ENCODE data around the gene NUDT22. TPM values are rescaled to one million over a fixed set of nuclear protein-coding genes. Genes with fewer than 3 reads are reported as not detected.
A peak's percentile ranks its signal among the peaks of the same experiment; 100 is the strongest.

NUDT22 gene
- polyA plus RNA-seq, 1 donor (not counting 4 experiments of a cell fraction or from before 2014, with no cell fraction given), result 31.1 TPM

GRCh38 chr11:64275841-64276240 is 49.8 kb downstream of the NUDT22 start:
- Histone ChIP-seq H3K9me3 (ENCODE audit: control insufficient read depth, low read depth, low read length) (no peaks in the 10 kb centered on the region), H3K4me3 (ENCODE audit: control insufficient read depth in 2 of 3, extremely low read depth in 1 of 3, insufficient read depth in 2 of 3, low read depth in 1 of 3, low read length in 3 of 3) (no peak overlapping the region), H3K4me1 (ENCODE audit: control insufficient read depth, extremely low read depth, insufficient read depth, low read length) (peaks cover 26% of the 10 kb centered on the region), H3K27ac (ENCODE audit: control insufficient read depth, insufficient read depth, low read length) (no peak overlapping the region), H3K79me2 (ENCODE audit: control insufficient read depth, insufficient read depth, low read length) (peaks cover 7% of the 10 kb centered on the region), H3K4me2 (ENCODE audit: control insufficient read depth, extremely low read depth, insufficient read depth, low read depth, low read length) (no peak overlapping the region), H3K9me1 (ENCODE audit: control insufficient read depth, extremely low read depth, insufficient read depth, low read length) (no peaks in the 10 kb centered on the region), H3K9ac (ENCODE audit: control insufficient read depth, extremely low read depth, insufficient read depth, low read length) (no peak overlapping the region), H2AFZ (ENCODE audit: control insufficient read depth, low read length) (no peak overlapping the region), H4K20me1 (ENCODE audit: control insufficient read depth, extremely low read depth, insufficient read depth, low read length) (no peaks in the 10 kb centered on the region), H3K27me3 (ENCODE audit: control insufficient read depth, extremely low read depth, insufficient read depth, low read length) (no peaks in the 10 kb centered on the region), H3K36me3 (ENCODE audit: control insufficient read depth in 2 of 2, extremely low read depth in 1 of 2, insufficient read depth in 2 of 2, low read length in 2 of 2) (peaks cover 6 to 9% of the 10 kb centered on the region in 2 experiments)
- no peak for DNase-seq (ENCODE audit: low read depth, low spot score)
- TF ChIP-seq CTCF (optimal IDR thresholded peaks at IDR 0.05 in 1 of 3, IDR thresholded peaks at IDR 0.05 in 1 of 3, conservative IDR thresholded peaks at IDR 0.05 in 1 of 3; ENCODE audit: extremely low read depth in 1 of 3, insufficient read depth in 2 of 3, low read length in 3 of 3), result no peak
- TF ChIP-seq EZH2 (IDR thresholded peaks at IDR 0.05; ENCODE audit: low read length), result no peak
- FAIRE-seq, result no peak
- dilution Hi-C loops (cut with MboI; ENCODE audit: extremely low pct_ligation_motif_present, low sequenced_read_pairs), result no loop called here

- Histone ChIP-seq H3K4me1 (ENCODE audit: control insufficient read depth, extremely low read depth, insufficient read depth, low read length) (peaks cover 20% of the 10 kb centered on the region), H4K20me1 (ENCODE audit: control insufficient read depth, extremely low read depth, insufficient read depth, low read length) (no peaks in the 10 kb centered on the region), H3K9me3 (ENCODE audit: control insufficient read depth, low read depth, low read length) (no peaks in the 10 kb centered on the region), H3K79me2 (ENCODE audit: control insufficient read depth, insufficient read depth, low read length) (peaks cover 7% of the 10 kb centered on the region), H3K27me3 (ENCODE audit: control insufficient read depth, extremely low read depth, insufficient read depth, low read length) (no peaks in the 10 kb centered on the region), H3K27ac (ENCODE audit: control insufficient read depth, insufficient read depth, low read length) (peak overlapping the region; percentile 51), H3K36me3 (ENCODE audit: control insufficient read depth in 2 of 2, extremely low read depth in 1 of 2, insufficient read depth in 2 of 2, low read length in 2 of 2) (peaks cover 8 to 9% of the 10 kb centered on the region in 2 experiments), H3K9me1 (ENCODE audit: control insufficient read depth, extremely low read depth, insufficient read depth, low read length) (no peaks in the 10 kb centered on the region), H3K9ac (ENCODE audit: control insufficient read depth, extremely low read depth, insufficient read depth, low read length) (no peak overlapping the region), H3K4me3 (ENCODE audit: control insufficient read depth in 2 of 3, extremely low read depth in 1 of 3, insufficient read depth in 2 of 3, low read depth in 1 of 3, low read length in 3 of 3) (no peak overlapping the region), H3K4me2 (ENCODE audit: control insufficient read depth, extremely low read depth, insufficient read depth, low read depth, low read length) (peak overlapping the region; percentile 41), H2AFZ (ENCODE audit: control insufficient read depth, low read length) (no peak overlapping the region)
- TF ChIP-seq EZH2 (IDR thresholded peaks at IDR 0.05; ENCODE audit: low read length) (no peak), CTCF (optimal IDR thresholded peaks at IDR 0.05 in 1 of 3, IDR thresholded peaks at IDR 0.05 in 1 of 3, conservative IDR thresholded peaks at IDR 0.05 in 1 of 3; ENCODE audit: extremely low read depth in 1 of 3, insufficient read depth in 2 of 3, low read length in 3 of 3) (no peak)
- dilution Hi-C loops (cut with MboI; ENCODE audit: extremely low pct_ligation_motif_present, low sequenced_read_pairs), result no loop called here
- FAIRE-seq (peak; percentile 73), DNase-seq (ENCODE audit: low read depth, low spot score) (peak; percentile 89)
These were observed 50.8 kb downstream of the NUDT22 start for GRCh38 chr11:64276653-64277431.
